DMS53 treated with DMSO at 0.1 percent for 48 hours (cell line): ENCODE results near the gene SORBS1.
"Not testable (repeated sequence)": the region's sequence is repeated elsewhere in the genome, so short reads cannot be mapped to it uniquely, and the experiment has no call there.

ENCODE experiments used
- DNase-seq: peaks from one replicate; lab custom pipeline; 2025; ENCODE audit not compliant: unreplicated experiment; lab: John Stamatoyannopoulos, UW

Gene SORBS1

DNA sequence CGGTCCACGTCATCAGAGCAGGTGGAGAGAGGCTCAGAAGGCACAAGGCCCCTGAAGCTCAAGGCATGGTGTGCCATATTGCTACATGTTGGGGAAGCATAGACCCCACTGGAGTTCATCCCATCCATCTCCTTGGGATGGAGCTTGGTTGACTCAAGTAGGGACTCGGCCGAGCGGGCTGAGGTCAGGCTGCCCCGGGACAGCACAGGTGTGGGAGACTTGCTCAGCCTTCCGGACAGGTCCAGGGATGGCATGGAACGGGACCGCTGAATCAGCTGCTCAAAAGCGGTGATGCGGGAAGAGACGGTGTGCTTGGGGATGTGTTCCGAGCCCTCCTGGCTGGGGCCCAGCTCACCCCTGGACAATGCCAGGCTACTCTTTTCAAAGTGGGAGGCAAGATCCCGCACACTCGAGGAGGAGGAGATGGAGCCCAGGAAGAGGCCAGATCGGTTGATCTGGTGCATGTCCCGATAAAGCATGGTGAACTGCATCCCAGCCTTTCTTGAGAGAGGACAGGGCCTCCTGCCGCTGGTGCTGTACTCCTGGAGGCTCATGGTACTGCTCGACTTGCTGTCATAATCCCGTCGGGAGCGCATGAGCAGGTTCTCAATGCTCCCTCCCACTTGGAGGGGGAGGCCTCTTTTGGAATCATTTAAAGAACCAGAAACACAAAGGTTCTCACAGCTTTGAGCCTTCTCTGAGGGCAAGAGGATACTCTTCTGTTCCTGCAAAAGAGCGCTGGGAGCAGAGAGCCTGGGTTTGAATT lies 204.8 kb downstream of the SORBS1 start:
- DNase-seq: no peak

DNA sequence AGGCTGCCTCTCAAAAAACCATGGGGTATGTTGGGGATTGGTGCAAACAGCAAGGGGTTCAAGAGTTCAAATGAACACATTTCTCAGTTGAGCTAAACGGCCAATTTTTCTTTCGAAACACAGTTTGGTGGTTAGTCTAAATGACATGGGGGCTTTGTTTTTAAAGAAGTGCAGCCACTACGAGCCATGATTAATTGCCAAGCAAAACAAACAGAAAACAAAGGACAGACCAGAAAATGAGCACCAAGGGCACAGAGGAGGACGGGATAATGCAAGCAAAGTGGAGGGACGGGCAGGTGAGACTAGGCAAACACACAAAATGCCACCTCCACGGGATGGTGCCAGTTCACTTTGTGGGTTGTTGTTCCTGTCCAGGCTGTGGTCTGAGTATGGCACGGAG lies 205.9 kb downstream of the SORBS1 start:
- no peak for DNase-seq

DNA sequence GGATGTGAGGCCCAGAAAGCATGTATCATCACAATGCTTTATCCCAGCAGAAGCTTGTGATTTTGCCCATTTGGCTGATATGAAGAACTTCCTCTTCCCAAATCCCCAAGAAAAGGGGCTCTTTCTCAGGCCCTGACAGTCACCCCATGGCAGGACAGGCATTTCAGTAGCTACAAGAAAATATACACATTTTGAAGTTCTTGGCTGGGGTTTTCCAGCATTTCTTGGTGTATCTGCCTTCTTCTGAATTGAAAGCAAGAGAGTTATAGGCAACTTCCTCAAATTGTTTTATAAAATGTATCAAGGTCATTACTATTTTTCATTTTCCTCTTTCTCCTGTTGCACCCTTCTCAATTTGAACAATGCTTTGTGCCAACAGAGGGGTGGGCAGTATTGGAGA lies 207.1 kb downstream of the SORBS1 start:
- no peak for DNase-seq

DNA sequence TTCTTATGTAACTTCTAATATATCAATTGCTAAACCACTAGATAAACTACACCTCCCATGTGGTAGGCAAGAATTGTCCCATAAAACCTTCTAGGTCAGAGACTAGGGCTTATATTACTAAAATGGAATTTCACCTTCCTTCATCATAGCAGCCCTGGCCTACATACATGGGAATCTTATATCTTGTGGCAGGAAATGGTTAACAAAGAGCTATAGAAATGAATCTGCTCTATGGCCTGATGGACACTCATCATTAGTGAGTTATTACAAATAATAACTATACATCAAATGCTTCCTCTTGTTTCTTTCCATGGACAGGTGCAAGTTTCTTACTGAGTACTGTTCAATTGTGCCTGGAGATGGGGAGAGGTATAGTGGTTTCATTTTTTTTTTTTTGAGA lies 208.0 kb downstream of the SORBS1 start:
- no peak for DNase-seq

DNA sequence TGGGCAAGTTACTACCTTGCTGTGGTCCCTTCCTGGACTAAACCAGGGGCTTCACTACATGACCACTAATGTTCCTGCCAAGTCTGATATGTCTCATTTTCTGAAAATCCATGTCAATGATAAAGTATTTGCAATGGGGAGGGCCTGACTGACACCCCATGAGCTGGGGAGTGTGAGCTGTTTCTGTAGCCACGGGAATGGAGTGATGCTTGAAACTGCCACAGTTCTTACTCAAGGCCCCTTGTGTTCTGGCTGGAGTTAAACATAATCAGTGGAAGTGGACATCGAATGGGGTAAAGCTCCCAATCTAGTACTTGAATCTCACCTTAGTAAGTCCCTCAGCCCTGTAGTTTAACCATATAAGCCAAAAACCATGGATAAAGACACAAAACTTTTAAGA lies 208.5 kb downstream of the SORBS1 start:
- DNase-seq: no peak

DNA sequence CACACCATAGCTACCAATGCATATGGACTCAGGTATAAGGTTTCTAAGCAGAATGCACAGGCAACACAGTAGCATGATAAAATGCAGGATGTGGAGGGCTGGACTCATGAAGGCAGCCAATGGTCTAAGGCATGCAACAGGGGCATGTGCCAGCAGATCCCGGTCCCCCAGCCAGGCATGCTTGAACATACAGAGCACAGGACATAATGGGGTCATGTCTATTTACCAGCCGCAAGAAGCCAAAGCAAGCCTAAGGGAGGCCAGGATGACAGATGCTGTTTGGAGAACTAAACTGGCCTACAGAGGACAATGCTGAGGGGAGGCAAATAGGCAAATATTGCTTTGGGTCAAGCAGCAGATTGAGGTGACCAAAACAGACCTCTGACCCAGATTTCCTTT lies 210.3 kb downstream of the SORBS1 start:
- no peak for DNase-seq

DNA sequence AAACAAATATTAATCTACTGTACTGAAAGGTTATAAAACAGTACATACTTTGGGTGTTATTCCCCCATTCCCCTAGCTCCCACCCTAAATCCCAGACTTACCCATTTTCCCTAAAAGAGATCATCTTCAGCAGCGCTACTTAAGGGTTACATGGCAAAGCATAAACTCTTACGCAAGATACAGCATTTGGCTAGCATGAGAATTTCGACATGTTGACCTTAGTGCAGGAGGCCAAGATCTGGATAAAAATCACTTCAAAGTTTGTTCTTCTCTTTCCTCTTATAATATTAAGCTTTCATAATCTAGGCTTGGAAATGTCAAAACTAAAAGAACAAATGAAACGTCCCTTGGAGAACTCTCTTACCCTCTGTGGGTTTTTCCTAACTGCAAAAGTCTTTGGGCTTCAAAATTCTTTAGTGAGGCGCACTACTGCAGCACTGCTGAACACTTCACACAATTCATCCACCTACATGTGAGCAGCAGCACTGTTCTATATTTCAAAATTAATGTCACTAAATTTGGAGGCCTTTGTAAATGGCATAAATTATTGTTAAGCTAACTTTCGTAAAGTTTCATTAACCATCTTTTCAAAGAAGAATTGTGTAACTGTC lies 210.8 kb downstream of the SORBS1 start:
- DNase-seq: no peak

DNA sequence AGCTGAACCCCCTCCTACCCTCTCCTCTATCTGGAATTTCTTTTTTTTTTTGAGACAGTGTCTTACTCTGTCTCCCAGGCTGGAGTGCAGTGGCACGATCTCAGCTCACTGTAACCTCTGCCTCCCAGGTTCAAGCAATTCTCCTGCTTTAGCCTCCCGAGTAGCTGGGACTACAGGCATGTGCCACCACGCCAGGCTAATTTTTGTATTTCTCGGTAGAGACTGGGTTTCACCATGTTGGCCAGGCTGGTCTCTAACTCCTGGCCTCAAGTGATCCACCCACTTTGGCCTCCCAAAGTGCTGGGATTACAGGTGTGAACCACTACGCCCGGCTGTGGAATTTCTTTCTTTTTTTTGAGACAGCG lies 213.8 kb downstream of the SORBS1 start:
- DNase-seq: not testable (repeated sequence)

DNA sequence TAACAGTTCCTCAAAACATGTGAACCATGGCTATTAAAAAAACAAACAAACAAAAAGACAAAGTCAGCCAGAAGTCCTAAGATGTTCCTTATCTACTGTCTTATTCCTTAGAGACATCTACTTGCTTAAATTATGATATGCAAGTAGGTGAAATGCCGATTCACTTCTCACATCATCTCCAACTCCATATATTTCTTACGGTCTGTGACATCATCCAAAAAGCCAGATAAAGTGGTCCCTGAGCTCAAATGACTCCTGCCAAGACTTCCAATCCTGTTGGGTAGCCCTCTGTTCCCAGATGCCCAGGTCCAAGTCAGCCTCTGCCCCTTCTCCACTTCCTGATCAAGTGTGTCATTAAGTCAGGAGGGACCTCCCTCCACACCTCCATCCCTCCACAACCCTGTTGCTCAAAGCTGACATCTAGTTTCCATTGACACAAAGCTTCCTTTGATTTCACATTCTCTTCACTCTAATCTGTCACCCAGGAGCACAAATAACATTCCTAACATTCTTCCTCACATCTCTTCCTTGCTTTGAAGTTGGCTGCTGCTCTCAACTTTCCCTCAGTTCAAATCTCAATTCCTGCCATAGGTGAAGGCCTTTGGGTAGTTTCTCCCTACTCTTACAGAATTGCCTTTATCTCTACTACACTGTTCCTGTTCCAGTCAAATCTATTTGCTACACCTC lies 214.3 kb downstream of the SORBS1 start:
- DNase-seq: no peak

DNA sequence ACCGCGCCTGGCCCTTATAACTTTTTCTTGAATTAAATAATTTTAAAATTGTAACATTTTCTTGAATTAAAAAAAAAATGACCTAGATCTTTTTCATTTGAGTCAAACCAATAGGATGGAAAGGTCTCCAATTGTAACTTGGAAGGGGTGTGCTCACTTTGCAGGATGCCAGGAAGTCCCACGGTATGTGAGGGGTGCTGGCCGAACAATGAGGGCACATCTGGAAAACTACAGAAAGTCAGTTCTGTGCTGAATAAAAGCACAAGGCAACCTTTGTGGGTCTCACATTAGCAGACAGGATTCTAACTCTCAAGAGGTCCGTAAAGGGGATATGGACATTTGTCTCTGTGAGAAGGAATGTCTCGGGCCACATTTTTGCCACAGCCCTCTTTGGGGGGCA lies 217.6 kb downstream of the SORBS1 start:
- no peak for DNase-seq

DNA sequence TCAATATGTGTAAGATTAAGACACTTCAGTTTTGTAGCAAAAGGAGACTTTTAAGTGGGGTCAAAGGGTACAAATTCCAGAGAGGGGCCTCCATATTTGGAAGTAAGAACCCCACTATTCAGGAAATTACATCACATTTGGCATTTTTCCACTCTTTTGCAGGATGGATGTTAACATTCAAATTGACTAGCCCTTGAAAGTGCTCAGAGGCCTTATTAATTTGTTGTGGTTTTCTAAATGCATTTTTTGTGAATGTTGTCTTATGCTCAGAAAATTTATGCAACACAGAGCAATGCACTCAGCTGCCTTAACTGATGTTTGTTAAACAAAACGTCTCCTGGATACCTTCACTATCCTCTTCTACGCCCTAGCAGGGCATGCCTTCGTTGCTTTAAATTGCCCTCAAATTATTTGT lies 219.4 kb downstream of the SORBS1 start:
- no peak for DNase-seq

DNA sequence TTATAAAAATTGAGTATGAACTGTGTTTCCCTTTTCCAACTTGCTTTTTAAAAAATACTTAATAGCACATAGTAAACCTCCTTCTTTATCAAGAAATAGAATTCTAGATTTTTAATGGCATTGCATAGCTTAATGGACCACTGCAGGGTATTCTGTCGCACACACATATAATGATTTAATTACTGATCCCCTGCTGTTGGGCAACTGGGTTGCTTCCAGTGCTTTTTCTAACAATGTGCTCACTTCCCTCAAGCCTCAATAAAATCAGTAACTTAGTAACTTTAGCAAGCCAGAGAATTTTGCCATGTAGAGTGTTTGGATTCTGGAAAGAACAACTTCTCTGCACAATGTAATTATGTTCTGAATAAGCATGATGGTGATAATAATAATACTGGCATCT lies 221.3 kb downstream of the SORBS1 start:
- no peak for DNase-seq

DNA sequence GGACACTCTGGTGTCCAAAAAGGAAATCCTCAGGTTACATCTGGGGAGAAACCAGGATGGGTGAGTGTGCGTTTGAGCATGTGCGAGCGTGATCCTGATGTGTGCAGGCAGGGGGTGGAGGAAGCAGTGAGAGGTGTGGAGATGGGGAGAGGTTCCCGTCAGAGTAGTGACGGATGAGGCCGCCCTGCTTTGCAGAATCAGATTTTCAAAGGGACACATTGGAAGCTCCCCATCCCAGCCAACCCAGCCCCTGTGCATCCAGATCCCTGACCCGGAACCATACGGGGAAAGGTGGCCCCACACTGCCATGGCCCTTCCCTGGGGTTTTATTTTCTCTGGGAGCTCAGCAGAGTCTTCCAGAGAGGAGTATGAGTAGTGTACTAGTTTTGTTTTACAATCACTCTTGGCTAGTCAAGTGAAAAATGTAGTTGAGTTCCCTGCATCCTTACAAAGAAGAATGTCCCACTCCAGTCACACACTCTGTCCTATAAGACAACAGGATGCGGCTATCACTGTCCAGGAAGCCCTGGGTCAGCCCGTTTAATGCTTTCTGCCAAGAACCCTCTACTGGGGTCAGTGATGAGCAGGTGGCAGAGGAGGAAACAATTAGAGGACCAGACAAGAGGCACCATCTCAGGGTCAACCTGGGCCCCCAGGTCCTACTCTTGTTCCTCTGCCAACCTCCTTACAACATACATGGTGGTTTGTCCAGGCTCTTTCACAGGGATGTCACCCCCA lies 223.6 kb downstream of the SORBS1 start:
- DNase-seq: no peak

DNA sequence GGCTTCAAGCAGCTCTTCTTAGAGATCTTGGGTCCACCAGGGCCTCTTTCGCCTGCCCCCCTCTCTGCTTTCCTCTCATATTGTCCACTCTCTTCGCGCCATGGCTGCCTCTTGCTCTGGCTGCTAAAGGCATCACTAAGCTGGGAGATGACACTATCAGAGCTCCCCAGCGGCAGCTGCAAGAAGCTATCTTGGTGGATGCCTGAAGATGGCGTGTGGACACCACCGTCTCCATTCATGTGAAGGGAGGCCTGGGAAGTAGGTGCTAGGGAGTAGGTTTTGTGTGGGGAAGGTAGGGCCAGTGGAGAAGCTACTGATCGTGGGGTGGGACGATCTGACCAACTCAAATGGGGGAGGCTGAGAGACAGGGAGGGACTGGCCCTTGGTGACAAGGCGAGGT lies 224.5 kb downstream of the SORBS1 start:
- no peak for DNase-seq

DNA sequence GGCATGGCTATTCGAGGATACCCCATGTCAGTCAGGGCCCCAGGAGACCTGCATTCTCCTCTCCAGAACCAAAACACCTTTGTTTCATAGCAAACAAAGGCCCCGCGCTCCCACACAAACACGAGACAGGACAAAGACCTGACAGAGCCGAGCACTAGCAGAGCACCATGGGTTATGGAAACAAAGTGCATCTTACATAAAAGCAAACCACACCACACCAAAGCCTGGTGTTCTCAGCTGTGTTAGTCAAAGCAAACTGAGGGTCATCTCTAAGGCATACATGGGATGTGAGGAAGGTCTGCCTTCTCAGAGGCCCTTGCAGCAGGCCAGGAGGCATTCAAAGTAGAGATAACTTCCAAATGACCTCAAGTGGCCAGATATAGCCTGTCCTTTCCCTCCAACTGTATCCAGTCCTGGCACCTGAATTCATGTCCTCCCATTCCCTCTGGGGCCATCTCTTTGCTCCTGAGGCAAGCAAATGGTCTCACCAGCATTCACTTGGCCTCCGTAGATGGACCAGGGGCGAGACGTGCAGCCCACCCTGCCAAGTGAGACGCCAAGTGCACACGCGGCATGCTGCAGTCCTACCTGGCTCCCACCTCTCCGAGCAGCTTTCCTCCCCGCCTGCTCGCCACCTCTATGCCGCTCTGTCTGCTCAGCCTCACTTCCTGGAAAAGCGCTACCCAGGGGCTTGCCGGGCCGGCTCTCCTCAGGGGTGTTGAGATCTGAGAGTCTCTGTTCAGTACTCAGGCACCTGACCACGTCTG lies 225.1 kb downstream of the SORBS1 start:
- DNase-seq: no peak

DNA sequence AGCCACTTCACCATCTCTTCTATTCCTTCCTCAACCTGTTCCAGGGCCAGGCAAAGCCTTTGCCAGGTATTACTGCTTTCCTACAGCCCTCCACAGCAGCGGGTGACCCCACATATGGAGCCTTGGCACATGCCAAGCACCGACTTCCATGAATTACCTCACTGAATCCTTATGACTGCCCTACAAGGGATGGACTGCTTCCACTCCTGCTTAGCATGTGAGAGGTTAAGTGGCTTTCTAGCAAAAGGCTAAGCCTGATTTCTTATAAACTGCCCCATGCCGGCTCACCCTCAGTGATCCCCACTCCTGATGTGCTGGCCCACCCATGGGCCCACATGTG lies 226.4 kb downstream of the SORBS1 start:
- DNase-seq: no peak

DNA sequence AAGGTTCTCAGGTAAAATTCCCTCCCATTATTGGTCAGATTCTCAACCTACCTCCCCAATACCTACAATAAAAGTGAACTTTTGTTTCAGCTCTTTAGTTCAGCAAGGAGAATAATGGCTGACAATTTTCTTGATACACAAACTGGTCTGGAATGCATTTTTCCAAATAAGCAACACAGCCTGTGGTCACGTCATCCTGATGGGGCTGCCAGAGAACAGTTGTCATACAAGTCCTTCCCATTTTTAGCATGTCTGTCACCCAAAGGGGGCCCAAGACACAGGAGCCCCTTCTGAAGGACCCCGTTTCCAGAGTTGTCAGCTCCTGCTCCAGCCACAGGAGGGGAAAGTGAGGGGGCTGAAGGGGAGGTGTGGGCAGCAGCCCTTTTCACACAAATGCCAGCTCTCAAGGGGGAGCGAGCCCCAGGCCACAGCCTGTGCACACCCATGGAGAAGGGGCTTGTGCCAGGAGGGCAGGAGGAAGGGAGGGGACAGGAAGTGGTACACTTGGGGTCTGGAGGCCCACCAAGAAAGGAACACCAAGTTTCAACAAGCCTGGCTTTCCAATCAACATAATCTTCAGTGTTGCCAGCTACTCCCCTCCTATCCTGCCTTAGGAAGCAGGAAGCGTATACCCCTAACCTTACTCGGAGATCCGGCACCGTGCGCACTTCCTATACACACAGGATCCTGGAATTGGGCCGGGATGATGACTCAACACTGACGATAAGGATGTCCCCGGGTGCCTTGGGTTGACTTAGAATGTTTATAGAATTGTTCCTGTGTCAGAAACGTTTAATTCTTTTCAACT lies 227.0 kb downstream of the SORBS1 start:
- no peak for DNase-seq

DNA sequence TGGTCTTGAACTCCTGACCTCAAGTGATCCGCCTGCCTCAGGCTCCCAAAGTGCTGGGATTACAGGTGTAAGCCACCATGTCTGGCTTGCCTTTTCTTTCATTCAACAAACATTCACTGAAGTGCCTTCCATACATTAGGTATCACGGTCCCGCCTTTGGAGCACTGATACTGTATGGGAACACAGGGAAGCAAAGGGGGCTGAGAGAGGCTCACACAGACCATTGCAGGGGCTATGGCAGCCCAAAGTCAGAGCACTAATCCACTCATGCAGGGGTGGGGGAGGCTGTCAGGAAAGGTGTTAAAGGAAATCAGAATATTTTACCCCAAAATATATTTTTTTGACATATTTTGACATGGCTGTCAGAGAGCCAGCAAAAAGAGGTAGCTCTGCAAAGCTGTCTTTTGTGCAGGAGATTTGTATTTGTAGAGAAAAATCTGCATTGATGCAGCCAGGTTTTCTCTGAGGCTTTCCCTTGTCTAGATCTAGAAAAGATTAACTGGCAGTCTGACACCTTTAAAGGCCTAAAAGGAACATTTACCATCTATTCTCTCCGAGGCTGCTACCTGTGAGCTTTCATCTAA lies 228.4 kb downstream of the SORBS1 start:
- DNase-seq: no peak

DNA sequence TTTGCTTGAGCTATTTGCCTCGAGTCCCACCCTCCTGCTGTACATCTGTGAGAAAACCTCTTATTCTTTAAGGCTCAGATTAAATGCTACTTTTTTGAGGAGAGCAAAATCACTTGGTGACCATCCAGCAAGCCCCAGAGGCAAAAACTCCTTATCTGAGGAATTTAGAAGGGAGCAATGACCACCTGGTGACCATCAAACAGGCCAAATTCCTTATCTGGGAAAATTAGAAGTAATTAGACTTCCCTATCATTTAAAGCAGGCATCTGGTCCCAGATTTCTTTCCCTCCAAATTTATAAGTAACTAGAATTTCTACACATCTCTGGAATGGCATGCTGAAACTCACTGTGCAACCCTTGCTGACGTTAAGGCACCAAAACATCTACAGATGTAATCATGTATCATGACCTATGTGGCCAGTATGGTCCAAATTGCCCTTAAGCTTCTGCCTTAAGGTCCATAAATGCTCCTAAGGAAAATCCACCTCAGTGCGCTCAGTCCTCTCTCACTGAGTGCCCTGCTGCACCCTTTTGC lies 229.5 kb downstream of the SORBS1 start:
- DNase-seq: no peak
